Measurements from ENCODE around the gene WDR11.

DNA sequence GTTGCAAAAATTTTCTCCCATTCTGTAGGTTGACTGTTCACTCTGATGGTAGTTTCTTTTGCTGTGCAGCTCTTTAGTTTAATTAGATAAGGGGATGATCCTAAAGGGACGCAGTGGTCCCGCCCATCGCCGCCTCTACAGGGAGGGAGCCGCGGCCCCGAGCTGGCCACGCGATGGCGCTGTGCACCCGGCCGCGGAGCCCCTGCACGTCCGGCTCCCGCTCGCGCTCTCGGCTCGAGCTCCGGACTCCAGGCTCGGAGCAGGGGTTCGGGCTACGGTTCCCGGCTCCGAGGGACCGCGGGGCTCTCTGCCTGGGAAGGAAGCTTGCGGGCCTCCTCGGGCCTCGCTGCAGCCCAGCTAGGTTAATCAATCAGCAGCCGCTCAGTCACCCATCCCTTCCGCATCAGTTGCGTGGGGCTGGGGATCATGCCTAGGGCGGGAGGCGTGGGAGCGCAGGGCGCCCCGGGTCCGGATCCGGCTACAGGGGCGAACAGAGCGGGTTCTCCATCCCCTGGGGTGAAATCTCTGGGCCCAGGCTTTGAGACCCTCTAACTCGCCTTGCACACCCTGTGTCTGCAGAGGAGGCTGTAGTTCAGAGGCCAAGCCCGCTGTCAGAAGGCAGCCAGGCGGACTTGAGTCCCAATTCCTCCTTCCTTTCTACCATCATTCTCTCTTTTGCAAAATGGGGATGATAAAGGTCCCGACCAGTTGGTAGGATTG, 97.9 kb downstream of the WDR11 start:
- TF ChIP-seq ELF1 (IDR thresholded peaks at IDR 0.05; ENCODE audit: borderline replicate concordance, low read depth) (no peak), POLR2A (IDR thresholded peaks at IDR 0.05; ENCODE audit: borderline replicate concordance, extremely low read depth, insufficient read depth, insufficient read length) (no peak), SP1 (IDR thresholded peaks at IDR 0.05; ENCODE audit: low read depth) (no peak), EZH2 (IDR thresholded peaks at IDR 0.05) (no peak), YY1 (IDR thresholded peaks at IDR 0.05; ENCODE audit: extremely low read depth, insufficient replicate concordance, low read depth, low read length) (peak; percentile 20), ZNF274 (IDR thresholded peaks at IDR 0.05; ENCODE audit: low read depth, low read length) (no peak), POLR2AphosphoS5 (IDR thresholded peaks at IDR 0.05; ENCODE audit: low read depth, low read length) (no peak), SRF (IDR thresholded peaks at IDR 0.05; ENCODE audit: low read depth) (no peak), SIN3A (IDR thresholded peaks at IDR 0.05; ENCODE audit: low read depth) (no peak), JUND (IDR thresholded peaks at IDR 0.05) (no peak)
- TF ChIP-seq, protein P1, sequence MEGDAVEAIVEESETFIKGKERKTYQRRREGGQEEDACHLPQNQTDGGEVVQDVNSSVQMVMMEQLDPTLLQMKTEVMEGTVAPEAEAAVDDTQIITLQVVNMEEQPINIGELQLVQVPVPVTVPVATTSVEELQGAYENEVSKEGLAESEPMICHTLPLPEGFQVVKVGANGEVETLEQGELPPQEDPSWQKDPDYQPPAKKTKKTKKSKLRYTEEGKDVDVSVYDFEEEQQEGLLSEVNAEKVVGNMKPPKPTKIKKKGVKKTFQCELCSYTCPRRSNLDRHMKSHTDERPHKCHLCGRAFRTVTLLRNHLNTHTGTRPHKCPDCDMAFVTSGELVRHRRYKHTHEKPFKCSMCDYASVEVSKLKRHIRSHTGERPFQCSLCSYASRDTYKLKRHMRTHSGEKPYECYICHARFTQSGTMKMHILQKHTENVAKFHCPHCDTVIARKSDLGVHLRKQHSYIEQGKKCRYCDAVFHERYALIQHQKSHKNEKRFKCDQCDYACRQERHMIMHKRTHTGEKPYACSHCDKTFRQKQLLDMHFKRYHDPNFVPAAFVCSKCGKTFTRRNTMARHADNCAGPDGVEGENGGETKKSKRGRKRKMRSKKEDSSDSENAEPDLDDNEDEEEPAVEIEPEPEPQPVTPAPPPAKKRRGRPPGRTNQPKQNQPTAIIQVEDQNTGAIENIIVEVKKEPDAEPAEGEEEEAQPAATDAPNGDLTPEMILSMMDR (IDR thresholded peaks at IDR 0.05 in 2 of 3, conservative IDR thresholded peaks at IDR 0.05 in 1 of 3; ENCODE audit: borderline replicate concordance in 1 of 3, insufficient read depth in 1 of 3, low read depth in 2 of 3, low read length in 2 of 3), result peak; percentile 80 to 95 (median 85)
- TF ChIP-seq, protein P2, sequence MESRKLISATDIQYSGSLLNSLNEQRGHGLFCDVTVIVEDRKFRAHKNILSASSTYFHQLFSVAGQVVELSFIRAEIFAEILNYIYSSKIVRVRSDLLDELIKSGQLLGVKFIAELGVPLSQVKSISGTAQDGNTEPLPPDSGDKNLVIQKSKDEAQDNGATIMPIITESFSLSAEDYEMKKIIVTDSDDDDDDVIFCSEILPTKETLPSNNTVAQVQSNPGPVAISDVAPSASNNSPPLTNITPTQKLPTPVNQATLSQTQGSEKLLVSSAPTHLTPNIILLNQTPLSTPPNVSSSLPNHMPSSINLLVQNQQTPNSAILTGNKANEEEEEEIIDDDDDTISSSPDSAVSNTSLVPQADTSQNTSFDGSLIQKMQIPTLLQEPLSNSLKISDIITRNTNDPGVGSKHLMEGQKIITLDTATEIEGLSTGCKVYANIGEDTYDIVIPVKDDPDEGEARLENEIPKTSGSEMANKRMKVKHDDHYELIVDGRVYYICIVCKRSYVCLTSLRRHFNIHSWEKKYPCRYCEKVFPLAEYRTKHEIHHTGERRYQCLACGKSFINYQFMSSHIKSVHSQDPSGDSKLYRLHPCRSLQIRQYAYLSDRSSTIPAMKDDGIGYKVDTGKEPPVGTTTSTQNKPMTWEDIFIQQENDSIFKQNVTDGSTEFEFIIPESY (IDR thresholded peaks at IDR 0.05; ENCODE audit: extremely low read depth, insufficient replicate concordance, low read length), result no peak

Data from HCT116 (cell line).